HG03159 (cell line): ENCODE measurements around the gene TSPAN19.
"Not testable (repeated sequence)": the region's sequence is repeated elsewhere in the genome, so short reads cannot be mapped to it uniquely, and the experiment has no call there.

Source experiments
- ATAC-seq: cut with Tn5 transposase; IDR thresholded peaks from one replicate; pipeline ENCODE4 v1.9.1; 2021; ENCODE audit warnings: mild to moderate bottlenecking, moderate library complexity; ENCODE audit not compliant: unreplicated experiment

TSPAN19 gene

DNA sequence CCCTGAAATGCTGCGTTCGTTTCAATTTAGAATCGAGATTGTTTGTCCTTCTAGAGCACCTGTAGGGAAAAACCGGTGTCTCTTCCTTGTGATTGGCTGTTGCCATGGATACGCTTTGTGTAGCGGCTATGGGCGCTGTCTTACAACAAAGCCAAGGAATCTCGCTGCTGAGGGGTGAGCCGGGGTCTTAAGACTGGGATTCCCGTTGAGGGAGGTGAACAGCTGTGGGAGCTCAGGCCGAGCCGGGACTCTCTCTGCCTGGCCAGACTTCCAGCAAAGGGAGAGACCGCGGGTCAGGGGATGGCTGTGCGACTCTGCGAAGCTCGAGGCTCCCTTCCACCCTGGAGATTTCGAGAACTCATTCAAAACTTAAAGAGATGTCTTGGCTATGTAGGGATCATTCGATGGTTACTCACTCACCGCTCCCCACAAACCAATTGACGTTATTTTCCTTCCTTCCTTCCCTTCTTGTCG is at the start of gene TSPAN19, which contains the start of gene LRRIQ1:
TSPAN19 (minus strand) TSS at position 44 of the 474 bp plus-strand sequence. CDS start 6,331 bp downstream, outside the sequence.
LRRIQ1 (plus strand) TSS at position 118 of the 474 bp plus-strand sequence. CDS start 1,826 bp downstream, outside the sequence.
- ATAC-seq, result peak; percentile 92

DNA sequence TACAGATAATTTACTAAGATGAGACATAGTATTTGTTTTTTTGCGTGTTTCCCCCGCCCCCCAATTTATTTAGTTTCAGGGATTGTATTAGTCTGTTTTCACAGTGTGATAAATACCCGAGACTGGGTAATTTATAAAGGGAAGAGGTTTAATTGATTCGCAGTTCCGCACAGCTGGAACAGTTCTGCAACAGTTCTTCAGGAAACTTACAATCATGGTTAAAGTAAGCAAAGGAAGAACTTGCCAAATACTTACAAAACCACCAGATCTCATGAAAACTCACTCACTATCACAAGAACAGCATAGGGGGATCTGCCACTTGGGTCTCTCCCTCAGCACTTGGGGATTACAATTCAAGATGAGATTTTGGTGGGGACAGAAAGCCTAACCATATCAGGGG is 49.0 kb upstream of the TSPAN19 start:
- no peak for ATAC-seq

DNA sequence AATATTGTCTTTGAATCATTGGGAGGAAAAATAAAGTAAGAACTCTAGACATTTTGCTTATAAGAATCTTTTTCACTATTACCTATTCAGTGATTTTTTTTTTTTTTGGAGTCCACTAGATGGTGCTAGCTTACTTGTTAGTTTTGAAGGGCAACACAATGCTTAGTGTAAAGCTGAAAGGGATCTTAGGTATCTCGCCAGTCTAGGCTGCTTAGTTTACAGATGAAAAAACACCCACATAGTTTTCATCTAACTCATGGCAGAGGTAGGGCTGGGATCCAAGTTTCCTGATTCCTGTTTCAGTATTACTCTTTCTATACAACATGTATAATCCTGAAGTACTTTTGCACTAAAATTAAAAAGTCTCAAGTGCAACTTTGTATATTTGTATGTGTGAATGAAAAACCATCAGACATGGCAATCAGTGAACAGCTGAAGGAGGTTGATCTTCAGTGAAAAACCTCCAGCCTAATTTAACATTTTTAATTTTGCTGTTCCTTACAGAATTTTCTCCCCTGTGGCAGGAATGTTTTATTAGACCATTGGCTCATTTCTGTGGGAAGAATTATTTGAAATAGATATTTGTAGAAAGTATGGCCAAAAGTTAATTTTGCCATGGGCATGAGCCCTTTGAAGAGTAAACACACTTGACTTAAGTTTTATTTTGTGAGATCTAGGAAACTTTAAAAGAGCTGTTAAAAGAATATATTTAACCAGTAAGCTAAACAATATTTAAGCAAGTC is 40.8 kb upstream of the TSPAN19 start:
- ATAC-seq, result peak; percentile 76

DNA sequence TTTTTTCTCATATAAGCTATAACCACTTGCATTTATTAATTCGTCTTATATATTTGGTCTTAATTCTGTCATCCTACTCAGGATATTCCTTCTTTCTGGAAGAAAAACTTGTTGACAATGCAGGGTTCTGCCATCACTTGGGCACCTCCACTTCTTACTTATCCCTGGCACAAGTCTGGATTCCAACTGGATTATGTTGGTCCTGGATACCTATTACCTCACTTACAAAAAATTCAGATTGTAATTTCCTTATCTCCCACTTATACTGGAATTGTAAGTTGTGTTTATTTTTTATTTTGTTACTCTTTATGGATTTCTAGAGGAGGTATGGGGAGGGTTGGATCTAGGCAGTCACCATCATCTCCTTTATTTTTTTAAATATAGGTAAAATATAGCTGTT is 36.7 kb upstream of the TSPAN19 start:
- no peak for ATAC-seq

DNA sequence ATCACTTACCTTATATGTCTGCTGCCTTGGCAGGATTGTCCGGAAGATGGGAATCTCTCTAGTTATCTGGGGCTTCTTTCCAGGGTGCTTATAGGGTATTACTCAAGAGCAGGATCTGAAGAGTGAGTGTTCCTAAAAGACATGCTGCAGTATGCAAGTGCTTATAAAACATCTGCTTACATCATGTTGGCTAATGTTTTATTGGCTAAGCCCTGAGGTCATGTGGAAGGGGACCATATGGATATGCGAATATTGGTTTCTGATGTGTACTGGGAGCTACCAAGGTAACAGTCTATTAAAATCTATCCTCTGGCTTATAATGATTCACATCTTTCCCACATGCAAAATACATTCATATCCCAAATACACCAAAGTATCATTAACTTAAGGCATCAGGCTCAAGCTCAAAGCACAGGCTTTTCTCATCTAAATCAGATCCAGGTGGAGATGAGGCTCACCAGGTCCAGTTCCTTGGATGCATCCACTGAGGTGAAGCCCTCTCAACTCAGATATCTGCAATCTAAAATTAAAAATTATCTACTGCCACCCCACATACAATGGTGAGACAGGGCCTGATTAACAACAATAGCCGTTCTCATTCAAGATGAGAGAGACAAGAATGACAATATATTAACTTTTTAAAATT is 29.9 kb upstream of the TSPAN19 start:
- no peak for ATAC-seq

DNA sequence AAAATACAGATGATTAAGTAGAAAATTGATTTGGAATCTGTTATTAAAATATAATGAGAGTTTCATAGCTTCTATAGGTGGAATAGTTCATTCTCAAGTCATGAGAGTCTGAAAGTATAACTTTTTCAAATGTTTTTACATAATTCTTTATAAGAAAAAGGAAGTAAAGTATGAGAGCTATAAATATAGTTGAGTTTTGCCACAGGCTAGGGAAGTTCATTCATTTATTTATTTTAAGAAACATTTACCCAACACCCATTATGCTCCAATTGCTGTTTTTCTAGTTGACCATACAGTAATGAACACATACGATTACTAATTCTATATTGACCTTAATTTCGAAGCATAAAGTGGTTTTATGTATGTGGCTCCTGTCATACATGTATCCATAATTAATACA is 24.8 kb upstream of the TSPAN19 start:
- no peak for ATAC-seq

DNA sequence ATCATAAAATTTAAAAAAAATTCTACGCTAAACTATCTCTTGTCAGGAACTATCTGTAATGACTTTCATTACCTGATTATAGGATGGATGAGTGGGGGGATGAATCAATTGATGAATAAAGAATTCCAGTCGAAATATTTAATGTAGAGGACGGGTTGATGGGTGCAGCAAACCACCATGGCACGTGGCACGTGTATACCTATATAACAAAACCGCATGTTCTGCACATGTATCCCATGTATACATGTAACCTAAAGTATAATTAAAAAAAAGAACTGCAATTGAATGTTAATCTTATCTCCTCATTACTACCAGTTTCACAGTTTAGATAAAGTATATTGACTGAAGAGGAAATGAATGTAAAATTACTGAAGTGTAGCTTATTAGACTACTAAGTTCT is 23.5 kb upstream of the TSPAN19 start:
- no peak for ATAC-seq

DNA sequence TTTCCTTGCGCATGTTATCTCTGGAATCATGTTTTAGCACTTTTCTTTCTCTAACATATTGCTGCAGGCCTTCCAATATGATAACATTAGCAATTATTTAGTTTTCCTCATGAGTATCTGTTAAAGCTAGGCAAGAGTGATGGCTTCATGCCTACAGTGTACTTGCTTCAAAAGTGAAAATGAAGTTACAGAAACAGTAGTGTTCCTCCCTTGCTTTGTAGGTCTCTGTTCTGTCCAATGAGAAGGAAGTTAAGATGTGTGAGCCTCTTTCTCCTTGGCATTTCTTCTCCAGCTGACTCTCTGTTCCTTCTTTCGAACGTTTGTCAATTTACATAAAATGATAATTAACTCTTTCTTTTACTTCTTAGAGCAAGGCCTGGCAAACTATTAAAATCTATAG is 22.3 kb upstream of the TSPAN19 start:
- no peak for ATAC-seq

DNA sequence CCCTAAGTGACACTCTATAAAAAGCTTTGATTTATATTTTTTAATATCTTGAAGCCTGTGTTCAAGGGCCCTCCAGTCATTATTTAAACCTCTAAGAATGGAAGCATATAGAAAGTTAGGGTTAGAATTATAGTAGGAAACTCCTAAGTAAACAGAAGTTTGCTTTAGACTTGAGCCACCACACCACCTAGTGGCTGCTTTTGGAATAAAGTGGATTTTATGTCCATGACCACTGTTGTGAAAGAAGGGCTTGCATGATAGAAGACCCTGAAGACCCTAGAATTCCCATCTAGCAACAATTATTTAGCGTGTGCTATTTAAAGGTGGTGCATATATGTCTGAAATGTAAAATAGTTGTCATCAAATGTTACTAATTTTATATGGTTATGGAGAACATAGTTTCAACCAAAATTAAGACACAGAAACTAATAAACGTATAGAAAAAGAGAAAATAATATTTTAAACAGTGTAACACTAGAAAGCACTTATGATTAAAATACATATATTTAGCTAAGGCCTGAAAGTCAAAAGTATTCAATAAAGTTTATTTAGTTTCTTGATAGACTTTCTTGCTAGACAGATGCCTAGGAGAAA is 21.4 kb upstream of the TSPAN19 start:
- peak; percentile 88 for ATAC-seq

DNA sequence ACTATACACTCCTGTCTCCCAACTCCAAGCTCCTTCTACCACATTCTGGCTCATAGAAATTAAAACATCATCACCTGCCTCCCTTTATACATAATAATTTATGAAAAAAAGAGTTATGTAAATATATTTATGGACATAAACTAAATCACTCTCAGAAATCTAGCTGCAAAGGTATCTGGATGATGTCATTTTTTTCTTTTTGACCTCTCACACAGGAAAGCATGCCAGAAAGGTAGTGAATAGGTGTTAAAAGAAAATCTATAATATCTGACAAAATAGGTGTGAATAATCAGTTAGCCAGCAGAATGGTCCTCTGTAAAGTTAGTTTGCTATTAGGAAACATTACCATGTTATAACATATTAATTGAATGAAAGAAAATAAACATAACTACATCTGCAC is 7.8 kb upstream of the TSPAN19 start:
- no peak for ATAC-seq

DNA sequence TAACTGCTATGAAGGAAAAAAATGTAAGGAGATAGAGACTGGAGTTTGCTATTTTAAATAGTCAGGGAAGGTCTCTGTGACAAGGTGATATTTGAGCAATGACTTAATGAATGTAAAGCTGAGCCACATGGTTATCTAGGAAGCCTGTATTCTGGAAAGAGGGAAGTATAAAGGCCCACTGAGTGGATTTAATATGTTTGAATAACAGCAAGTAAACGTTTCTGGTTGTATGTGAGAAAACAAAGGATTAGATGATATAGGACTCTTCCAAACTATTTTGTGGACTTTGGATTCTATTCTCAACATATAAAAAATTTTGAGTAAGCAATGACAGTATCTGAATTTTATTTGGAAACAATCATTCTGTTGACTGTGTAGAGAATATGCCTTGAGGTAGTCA is 5.3 kb upstream of the TSPAN19 start:
- ATAC-seq, result no peak

DNA sequence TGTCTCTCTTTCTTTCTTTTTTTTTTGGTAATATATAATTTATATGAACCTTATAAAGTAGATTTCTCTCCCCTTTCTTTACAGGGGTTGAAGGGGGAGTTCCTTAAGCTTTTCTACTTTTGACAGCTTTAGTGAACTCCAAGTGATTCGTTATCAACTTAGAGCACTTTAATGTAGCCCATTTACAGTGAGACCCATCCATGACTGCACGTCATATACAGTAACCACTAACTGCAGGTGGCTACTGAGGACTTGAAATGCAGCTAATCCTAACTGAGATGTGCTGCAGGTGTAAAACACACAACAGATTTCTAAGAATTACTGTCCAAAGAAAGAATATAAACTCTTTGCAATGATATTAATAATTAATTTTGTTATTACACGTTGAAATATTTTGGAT is 656 bp upstream of the TSPAN19 start:
- ATAC-seq, result peak; percentile 44

DNA sequence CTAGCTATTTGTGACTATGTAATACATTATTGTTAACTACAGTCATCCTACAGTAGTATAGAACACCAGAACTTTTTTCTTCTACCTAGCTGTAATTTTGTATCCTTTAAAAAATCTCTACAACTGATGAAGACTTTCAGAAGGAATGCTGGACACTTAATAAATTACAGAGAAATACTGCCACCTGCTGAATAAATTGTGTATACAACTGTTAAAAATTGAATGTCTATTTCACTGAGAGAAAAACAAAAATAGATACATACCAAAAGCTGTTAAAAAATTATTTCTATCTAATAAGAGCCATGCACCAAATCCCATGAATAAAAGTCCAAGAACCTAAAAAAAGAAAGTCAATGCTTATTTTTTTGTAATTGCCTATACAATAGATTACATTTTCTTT is 6.6 kb downstream of the TSPAN19 start:
- no peak for ATAC-seq

DNA sequence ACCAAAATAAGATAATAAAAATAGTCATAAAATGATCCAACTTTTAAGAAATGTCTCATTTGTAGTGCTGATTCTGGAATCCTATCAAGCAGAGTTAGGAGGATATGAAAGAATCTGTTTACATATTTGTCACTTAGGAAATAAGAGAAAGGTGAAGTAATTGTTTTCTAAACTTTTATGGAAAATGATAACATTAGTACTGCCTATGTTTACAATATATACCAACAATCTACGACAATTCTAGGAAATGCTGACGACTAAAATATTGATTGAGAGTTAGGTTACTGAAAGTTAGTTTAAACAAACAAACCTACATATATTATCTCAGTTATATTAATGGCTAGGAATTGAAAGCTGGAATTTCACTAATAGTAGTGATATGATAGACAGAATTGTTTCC is 18.0 kb downstream of the TSPAN19 start:
- no peak for ATAC-seq

DNA sequence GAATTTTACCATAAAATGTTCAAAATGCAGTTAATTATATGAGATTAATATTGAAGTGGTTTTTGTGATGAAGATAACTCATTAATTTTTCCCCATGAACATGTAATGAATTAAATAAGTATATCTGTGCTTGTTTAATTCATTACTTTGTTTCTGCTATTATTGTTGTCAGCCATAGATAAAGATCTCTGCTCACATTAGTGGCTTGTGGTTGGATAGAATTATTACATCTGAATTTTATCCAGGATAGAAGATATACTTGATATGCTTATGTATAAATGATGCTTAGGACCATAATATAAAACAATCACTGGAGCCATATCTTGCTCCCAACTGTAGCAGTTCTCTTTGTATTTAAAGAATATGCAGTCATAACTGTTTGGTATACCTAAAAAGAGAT is 18.5 kb downstream of the TSPAN19 start:
- no peak for ATAC-seq

DNA sequence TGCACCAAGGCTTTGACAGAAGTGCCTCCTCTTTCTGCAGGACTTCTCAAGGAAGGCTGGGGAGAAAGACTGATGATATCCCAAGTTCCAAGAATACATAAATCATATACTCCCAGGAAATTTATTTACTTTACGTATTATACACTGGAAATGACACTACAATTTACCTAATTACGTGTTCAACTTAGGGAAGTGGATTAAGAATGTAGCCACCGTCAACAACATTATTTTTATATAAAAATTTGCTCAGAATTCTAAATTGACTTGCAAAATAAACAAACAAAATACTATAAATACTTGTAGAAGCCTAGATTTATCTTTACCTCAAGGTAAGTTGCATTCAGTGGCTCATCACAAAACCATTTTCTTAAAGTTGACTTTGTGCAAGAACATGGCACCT is 18.9 kb downstream of the TSPAN19 start:
- ATAC-seq, result no peak

DNA sequence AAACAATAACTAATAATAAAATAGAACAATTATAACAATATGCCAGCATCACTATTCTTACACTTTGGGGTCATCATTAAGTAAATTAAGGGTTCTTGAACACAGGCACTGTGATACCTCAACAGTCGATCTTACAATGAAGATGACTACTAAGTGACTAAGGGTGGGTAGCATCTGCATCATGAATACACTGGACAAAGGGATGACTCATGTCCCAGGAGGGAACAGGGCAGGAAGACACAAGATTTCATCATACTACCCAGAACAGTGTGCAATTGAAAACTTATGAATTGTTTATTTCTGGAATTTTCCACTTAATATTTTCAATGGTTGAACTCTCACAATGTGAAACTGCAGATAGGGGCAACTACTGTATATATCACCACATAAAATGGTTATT is 19.7 kb downstream of the TSPAN19 start:
- no peak for ATAC-seq

DNA sequence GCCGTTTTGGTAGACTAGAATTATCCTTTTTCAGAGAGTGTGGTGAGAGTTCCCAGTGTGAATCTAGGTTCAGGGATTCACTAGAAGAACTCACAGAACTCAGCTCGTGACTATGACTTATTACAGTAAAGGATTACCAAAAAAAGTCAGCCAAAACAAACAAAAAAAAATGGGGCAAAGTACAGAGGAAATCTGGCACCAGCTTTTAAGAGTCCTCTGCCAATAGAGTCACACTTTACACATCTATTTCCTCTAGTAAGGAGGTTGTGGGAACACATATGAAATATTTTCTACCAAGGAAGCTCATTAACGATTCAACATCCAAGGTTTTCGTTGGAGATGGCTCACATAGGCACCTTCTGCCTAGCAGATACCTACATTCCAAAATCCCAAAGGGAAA is 28.2 kb downstream of the TSPAN19 start:
- ATAC-seq, result no peak

DNA sequence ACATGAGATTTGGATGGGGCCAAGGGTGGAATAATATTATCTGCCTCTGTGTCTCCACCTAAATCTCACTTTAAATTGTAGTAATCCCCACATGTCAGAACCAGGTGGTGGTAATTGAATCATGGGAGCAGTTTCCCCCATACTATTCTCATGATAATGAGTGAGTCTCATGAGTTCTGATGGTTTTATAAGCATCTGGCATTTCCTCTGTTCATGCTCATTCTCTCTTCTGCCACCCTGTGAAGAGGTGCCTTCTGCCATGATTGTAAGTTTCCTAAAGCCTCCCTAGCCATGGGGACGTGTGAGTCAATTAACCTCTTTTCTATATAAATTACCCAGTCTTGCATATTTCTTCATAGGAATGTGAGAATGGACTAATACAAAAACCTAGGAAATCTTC is 29.9 kb downstream of the TSPAN19 start:
- ATAC-seq, result no peak

DNA sequence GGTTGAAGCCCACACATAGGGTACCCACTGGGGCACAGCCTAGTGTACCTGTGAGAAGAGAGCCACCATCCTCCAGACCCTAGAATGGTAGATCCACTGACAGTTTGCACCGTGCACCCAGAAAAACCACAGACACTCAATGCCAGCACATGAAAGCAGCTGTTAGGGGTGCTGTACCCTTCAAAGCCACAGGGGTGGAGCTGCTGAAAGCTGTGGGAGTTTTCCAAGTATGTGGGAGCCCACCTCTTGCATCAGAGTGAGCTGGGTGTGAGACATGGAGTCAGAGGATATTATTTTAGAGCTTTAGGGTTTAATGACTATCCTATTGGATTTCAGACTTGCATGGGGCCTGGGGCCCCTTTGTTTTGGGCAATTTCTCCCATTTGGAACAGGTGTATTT is 30.5 kb downstream of the TSPAN19 start:
- ATAC-seq, result no peak

DNA sequence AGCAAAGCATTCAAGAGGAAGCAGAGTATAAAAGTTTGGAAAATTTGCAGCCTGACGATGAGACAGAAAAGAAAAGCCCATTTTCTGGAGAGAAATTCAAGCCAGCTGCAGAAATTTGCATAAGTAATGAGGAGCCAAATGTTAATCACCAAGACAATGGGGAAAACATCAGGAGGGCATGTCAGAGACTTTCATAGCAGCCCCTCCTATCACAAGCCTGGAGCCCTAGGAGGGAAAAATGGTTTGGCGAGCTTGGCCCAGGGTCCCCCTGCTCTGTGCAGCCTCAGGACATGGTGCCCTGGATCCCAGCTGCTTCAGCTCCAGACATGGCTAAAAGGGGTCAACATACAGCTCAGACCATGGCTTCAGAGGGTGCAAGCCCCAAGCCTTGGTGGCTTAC is 31.0 kb downstream of the TSPAN19 start:
- not testable (repeated sequence) for ATAC-seq

DNA sequence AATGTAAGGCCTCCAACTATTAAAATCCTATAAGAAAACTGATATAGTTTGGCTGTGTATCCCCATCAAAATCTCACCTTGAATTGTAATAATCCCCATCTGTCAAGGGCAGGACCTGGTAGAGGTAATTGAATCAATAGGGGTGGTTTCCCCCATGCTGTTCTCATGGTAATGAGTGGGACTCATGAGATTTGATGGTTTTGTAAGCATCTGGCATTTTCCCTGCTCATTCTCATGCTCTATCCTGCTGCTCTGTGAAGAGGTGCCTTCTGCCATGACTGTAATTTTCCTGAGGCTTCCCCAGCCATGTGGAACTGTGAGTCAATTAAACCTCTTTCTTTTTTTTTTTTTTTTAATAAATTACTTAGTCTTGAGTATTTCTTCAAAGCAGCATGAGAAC is 31.9 kb downstream of the TSPAN19 start:
- ATAC-seq, result no peak
